Measurements from ENCODE around the gene TBC1D2B.

DNA sequence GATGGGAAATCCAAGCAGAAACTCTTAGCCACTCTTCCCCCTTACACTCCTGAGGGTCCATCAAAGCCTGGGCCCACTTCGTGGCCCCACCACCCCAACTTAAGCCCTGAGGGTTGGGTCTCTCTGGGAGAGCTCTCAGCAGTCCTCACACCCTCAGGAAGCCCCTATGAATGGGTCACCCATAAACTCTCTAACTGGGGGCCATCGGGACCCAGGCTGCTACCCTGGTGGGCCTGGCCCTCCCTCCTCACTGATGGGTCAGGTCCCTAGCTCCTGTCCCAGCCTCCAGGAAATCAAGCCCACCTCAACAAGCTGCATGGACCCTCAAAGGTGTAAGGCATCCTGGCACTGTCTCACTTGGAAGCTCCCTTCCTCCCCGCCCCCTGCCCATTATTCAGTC, 34.3 kb upstream of the TBC1D2B start:
- TF ChIP-seq, protein P1, sequence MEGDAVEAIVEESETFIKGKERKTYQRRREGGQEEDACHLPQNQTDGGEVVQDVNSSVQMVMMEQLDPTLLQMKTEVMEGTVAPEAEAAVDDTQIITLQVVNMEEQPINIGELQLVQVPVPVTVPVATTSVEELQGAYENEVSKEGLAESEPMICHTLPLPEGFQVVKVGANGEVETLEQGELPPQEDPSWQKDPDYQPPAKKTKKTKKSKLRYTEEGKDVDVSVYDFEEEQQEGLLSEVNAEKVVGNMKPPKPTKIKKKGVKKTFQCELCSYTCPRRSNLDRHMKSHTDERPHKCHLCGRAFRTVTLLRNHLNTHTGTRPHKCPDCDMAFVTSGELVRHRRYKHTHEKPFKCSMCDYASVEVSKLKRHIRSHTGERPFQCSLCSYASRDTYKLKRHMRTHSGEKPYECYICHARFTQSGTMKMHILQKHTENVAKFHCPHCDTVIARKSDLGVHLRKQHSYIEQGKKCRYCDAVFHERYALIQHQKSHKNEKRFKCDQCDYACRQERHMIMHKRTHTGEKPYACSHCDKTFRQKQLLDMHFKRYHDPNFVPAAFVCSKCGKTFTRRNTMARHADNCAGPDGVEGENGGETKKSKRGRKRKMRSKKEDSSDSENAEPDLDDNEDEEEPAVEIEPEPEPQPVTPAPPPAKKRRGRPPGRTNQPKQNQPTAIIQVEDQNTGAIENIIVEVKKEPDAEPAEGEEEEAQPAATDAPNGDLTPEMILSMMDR (IDR thresholded peaks at IDR 0.05), result no peak
- TF ChIP-seq POLR2A (IDR thresholded peaks at IDR 0.05), result no peak

Data from lower leg skin (tissue), 3 donors.